ENCODE data around the gene MTCL1.
A peak's percentile ranks its signal among the peaks of the same experiment; 100 is the strongest.

MTCL1 gene

DNA sequence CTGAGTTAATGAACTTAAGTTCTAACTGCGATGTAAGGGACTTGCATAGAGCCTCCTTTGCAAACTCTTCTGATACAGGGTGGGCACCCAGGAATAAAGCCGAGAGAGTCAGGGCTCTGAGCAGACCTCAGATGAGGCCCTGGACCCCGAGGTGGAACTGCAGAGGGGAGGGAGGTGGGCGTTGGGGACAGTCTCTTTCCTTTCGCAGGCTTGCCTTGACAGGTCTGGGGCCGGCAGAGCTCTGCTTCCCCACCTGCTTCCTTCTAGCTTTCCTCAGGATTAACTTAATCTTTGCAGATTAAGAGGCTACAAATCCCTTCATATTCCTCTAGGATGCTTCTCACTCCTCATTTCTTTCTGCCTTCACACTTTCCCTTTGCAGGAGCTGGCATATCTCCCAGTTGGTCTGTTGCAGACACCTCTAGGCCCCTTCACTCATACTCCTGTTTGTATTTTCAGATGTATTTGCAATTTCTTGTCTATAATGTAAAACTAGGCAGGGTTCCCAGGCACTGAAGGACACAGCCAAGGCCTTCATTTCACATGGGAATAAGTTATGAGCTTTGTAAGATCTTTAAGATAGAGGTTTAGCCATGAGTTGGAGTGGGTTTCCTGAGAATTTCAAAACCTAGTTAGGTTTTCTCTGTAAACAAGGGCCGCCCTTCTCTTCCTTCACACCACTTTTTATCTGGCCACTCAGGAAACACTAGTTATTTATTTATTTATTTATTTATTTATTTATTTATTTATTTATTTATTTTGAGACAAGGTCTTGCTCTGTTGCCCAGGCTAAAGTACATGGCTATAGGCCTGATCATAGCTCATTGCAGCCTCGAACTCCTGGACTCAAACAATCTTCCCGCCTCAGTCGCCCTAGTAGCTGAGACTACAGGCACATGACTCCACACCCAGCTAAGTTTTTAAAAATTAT lies 70.9 kb downstream of the MTCL1 start:
- no peak for DNase-seq

DNA sequence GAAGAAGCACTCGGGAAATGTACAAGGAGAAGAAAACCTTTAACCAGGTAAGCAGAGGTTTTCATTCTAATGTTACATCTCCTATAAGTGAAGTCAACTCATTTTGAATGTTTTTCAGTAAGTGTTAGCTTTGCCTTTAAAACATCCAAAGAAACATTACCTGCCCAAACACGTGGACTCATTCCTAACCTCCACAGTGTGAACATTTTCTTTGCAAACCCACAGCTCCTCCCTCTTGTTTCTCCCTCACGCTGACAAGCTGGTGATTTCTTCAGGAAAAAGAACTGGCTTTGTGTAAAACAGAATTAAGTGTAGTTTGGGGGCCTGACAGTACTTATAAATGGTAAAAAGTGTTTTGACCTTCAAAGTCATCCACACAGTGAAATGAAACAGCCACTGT lies 72.5 kb downstream of the MTCL1 start:
- DNase-seq: no peak

DNA sequence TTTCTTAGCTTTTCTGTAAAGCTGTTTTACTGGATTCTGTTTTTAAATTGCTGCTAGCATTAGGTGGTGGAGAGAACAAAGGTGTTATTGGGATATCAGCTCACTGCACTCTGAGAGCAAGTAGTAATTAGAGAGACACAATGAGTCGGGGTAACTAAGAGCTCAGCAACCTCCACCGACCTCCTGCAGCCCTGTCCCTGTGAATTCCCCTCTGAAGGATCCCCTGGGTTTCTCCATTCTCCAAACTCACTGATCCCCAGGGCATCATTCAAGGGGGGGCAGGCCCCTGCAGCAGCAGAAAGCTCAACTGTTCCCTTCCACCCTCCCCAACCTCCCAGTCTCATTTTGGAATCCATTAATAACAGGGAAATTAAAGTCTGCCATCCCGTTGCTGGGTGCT lies 73.0 kb downstream of the MTCL1 start:
- no peak for DNase-seq

DNA sequence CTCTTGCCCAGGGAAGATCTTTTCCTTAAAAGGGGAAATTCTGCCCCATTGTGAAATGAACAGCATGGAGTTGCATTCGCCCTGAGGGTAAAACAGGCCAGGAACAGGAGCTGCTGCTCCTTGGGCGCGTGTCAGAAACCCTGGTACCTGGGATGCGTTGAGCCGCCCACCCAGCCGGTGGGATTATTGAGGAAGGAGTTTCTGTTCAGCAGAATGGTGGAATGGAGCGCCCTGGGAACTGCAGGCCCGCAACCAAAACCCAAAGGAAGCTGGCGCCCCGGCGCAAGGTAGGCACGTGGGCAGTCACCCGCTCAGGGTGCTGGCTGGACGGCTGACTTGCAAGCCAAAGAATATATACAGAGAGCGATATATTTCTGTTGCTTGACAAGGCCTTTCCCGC lies 73.5 kb downstream of the MTCL1 start:
- no peak for DNase-seq

DNA sequence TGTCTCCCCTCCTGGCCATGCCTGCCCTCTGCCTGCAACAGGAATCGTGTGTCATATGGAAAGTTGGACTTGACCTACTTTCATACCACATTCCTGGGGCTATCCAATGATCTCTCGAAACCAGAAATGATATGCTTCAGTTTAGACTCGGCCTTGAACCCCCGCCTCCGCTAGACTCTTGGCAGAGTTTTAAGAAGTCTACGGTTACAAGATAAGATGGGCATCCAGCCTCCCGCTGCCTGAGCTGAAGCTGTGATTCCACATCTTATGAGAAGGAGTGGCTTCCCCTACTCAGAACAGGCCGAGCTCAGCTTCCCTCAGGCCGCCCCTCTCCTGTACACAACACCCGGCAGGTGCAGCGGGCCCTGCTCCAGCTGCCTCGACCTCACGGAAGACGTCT lies 73.9 kb downstream of the MTCL1 start:
- DNase-seq: no peak

DNA sequence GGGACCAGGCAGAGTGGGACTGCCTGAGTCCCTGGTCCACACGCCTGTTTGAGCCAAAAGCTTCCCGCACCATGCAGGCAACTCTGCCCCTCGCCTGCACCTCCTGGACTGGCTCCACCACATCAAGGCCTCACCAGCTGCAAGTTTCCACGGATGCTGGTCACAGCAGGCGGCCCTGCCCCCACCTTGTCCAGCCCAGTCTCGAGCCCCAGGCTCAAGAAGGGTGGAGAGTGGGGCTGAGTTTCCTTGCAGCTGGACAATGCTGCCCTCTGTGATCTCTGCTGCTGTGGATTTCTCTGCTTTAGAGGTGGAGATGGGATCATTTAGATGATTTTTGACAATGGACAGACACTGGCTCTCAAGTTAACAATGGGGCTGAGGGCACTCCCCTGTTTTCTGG lies 74.9 kb downstream of the MTCL1 start:
- DNase-seq: no peak

DNA sequence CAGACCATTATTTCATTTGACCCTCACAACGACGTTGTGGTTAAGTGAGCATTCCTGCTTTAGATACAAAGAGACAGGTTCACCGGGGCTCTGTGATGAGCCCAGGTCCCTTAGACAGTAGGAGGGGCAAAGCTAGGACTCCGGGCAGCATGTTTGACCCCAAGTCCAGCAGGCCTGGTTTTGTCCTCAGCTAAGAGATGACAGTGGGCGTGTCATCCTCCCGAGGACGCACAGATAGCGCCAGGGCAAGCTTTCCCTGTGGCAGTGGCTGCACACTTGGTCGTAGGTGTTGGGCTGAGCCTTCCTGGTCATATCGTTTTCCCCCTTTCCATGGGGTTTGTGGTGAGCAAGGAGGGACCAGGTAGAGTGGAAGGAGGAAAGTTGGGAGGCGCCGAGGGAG lies 76.3 kb downstream of the MTCL1 start:
- no peak for DNase-seq

DNA sequence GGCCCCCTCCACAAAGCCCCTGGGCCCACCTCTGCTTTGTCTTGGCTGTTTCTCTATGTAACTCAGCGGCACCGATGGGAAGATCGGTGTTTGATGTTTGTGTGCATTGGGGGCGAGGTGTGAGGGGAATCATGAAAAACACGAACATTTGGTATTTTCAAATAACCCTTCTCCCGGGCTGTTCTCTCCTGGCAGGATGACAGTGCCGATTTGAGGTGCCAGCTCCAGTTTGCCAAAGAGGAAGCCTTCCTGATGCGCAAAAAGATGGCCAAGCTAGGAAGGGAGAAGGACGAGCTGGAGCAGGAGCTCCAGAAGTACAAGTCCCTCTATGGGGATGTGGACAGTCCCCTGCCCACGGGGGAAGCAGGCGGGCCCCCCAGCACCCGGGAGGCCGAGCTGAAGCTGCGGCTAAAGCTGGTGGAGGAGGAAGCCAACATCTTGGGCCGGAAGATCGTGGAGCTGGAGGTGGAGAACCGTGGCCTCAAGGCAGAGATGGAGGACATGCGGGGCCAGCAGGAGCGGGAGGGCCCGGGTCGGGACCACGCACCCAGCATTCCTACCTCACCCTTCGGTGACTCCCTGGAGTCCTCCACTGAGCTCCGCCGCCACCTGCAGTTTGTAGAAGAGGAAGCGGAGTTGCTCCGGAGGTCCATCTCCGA lies 78.1 kb downstream of the MTCL1 start:
- DNase-seq: no peak

DNA sequence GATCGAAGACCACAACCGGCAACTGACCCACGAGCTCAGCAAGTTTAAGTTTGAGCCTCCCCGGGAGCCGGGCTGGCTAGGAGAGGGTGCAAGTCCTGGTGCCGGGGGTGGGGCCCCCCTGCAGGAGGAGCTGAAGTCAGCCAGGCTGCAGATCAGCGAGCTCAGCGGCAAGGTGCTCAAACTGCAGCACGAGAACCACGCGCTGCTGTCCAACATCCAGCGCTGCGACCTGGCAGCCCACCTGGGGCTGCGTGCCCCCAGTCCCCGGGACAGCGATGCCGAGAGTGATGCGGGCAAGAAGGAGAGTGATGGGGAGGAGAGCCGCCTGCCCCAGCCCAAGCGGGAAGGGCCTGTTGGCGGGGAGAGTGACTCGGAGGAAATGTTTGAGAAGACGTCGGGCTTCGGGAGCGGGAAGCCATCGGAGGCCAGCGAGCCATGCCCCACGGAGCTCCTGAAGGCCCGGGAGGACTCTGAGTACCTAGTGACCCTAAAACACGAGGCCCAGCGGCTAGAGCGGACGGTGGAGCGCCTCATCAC lies 78.7 kb downstream of the MTCL1 start:
- no peak for DNase-seq

DNA sequence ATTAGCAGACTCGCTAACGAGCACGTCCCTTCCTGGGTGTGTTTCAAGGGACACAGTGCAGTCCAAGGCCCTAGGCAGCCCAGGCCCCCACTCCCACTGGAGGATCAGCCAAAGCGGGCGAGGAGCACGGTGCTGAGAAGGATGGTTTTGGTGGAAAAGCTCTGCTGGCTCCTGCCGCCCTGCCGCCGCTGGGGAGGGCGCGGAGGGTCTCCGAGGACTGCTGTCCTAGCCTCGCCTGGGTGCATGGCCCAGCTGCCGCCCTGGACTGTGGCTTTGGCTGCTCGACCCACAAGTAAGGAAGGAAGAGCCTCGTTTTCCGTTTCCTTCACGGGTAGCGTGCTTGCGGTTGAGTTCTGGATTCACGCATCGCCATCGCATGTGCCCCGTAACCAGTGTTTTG lies 79.9 kb downstream of the MTCL1 start:
- no peak for DNase-seq

DNA sequence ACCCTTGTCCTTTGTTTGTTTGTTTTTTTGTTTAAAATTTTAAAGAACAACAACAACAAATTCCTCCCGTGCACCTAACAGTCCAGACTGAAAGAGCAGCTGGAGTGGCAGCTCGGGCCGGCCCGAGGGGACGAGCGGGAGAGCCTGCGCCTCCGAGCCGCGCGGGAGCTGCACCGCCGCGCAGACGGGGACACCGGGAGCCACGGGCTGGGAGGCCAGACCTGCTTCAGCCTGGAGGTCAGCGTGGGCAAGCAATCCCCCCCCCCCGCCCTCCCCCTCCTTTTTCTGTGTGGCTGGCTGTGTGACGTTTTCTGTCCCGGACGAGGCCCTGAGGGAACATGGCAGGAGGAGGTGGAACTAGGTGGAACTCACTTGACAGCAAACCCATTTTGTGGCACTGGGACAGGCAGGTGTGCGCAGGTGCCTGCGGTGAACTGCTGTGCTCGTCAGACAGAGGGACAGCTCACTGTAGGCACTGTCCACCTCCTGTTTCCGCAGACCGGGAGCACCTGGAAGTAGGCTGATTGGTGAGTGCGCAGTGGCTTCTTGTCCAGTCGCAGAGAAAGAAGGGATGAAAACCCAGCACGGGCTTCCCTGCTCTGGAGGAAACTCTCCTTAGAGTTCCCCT lies 80.6 kb downstream of the MTCL1 start:
- no peak for DNase-seq

DNA sequence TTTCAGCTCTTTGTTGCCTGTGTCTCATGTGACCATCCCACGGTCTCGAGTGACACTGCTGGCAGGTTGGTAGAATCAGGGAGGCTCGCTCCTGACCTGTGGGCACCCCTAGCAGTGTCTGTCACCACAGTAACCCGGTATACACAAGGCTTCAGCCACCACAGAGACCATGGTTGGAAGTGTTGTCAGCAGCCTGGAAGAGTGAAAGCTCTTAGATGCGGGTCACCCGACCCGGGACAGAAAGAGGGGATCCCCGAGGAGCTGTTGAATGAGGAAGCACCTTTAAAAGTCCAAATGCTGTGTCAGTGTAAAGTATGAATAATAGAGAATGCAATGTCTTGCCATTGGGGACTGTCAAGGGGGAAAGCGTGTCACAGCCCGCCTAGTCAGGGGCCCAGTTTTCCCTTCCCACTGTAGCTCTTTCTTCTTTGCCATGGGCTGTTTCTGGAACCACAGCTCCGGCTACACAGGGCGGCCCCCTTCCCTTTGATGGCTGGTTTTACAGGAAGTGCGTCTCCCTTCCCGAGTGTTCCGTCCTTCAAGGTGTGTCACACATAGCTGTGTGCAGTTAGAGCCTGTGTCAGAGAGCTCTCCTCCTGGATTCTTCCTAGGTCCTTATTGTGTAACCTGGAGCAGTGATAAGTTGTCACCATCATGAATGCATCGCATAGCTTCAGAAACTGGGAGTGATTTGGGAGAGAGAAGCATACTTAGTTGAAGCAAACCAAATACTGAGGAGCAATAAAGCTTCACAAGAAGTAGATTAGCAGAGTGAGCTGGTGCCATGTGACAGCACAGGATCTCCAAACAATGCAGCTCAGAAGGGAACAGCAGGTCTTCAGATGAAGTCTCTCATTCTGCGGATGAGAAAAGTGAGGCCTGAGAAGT lies 81.4 kb downstream of the MTCL1 start:
- DNase-seq: no peak

DNA sequence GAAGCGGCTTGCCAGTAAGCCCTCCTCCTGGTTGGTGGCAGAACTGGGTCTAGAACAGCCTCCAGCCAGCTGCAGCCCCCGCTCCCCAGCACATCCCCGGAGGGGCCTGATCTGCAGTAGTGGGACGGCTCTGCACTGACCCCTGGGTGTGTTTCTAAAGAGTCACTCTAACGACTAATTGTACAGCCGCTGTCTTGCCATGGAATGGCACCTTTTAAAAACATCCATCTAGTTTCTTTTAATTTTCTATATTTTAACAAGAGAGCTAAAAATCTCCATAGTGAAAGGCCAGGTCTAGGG lies 82.0 kb downstream of the MTCL1 start:
- DNase-seq: no peak

DNA sequence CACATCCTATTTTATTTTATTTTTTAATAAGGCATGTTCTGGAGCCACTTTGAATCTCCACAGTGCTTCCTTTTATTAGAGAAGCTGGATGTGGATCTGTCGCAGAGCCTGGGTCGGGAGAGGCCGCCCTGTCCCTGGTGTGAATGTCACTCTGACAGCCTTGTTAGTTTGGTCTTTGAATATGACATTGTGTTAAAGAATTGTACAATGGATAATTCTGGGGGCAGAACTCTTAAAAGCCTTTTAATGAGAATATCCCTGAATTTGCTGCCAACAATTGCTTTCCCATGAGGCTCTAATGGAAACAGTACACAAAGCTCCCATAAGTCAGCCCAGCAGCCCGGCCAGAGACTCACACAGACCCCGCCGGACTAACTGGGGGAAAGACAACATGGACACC lies 82.4 kb downstream of the MTCL1 start:
- DNase-seq: no peak

DNA sequence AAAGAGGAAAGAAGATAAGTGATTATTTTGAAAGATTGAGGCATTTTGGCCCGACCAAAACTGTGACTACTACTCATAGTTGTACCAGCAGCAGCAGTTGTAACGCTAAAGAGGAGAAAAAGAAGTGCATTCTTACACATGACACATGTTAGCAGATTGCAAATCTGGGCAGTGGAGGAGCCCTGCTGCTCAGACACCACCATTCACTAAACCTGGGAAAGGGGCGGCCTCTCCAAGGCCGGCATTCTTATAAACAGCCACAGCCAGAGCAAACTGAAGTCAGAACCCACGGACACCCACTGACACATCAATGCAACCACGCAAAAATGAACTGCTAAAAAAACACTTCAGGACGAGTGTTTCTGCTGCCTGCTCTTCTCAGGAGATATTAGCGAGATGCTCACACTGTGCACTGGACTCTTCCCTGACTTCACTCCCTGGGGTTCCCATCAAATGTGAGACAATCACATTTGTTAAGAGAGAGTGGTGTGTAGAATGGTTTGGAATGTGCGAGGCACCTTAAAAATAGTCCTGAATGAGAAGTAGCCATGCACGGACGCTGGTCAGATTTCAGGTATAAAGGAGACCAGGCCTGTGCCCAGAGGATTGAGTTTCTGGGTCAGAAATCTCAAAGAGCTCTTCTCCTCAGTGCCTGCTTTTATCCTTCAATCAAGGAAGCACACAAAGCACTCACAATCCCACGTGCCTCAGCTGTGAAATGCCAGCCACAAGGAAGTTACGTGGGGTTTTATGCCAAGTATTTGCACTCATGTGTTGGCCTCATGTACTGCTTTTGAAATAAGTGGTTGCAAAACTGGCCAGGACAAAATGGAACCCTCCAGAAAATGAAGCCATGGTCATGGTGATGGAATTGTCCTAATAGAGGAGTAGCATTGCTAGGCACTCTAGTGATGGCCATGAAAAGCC lies 83.4 kb downstream of the MTCL1 start:
- no peak for DNase-seq

DNA sequence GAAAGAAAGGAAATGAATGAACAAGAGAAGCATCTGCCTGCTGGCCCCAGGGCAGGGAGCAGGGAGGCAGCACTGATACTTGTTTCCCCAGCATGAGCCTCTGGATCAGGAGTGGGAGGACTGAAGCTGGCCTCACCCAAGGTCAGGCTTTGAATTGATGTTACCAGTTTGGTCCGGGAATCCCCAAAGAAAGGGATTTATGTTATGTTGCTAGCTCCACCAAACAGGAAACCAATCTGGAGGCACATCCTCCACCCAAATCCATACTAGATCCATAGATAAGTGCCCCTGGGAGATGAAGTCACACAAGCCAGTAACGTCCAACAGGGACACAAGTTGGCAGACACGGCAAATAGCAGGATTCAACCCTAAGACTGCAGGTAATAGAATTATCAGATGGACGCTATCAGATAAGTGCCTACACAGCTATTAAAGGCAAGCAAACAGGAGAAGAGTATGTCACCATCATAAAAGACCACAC lies 85.9 kb downstream of the MTCL1 start:
- no peak for DNase-seq

DNA sequence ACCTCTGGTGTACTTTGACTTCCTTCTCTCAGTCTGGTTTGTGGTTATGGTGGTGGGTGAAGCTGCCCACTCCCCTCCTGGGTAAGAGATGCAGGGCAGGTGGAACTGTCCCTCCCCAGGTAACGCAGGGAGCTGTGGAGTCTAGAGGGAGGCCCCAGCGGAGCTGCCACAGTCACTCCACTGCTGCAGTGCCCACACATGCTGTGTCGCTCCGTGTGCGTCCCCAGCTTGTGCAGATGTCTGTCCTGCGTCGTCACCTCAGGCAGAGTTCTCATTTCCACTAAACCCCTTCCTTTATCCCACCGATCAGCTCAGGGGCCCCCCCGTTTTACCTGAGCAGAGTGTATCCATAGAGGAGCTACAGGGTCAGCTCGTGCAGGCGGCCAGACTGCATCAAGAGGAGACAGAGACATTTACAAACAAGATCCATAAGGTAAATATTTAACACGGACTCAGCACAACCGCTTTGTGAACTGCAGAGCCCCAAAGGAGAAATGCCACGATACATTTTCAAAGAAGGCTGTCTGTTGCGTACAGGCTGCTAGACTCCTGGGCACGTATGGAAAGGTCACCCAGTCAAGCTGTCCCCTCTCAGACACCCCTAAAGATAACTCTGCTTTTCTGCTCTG lies 87.4 kb downstream of the MTCL1 start:
- no peak for DNase-seq

DNA sequence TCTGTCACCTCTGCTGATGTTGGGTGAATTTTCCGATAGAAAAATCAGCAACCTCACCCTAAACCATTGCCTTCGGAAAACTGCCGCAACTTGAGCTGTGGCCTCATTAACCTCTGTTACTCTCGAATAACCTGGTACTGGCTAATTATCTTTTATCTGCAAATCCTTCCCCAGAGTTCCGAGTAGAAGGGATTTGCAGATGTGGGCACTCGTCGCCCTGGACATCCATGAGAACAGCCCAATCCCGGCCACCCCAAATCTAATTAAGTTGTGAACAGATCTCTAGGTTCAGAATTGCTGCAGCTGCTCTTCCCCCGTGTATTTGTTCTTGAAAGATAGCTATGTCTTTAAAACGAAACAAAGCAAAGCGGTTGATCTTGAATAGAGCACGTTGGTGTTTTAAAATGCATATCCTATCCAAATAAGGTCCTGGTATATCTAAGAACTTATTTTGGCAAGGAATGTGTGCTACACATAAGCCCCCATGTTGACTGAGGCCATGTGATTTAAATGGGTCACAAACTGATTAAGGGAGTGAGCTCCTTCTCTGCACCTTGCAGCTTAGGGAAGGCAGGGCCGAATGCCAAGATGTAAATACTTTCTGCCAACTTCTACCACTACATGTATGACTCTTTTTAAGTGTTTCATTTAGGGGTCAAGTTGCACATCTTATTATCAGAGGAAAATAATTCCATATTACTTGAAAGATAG lies 88.2 kb downstream of the MTCL1 start:
- DNase-seq: no peak

DNA sequence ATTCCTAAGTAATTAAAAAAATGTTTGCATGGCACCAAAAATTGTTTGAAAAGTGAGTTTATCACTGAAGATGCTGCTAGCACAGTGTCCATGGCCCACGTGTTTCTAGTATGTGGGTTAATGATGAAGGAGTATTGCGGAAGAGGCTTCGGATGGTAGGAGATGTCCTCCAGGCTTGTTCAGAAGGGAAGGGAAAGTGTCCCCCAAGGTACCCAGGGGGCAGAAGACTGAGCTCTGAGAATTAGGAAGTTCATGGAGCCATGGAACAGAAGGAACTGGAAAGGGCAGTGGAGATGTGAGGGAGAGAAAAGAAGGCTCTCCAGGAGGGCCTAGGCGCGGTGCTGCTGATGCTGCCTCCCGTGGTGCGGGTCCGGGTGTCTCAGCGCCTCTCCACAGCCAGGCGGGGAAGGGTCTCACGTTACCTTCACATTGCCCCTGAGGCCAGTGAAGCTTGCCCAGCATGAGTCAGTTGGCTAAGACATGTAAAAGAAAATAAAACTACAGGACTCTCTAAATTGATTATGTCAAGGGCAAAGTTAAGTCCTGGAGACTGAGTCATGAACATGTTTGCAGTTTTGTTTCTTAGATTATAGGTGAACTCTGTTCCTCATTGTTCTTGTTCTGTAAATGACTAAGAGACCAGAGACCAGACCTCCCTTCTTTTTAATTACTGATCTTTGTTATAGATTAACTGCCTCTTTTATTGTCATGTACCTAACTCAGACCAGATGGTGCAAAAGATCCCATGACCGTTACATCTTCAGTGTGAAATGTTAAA lies 89.0 kb downstream of the MTCL1 start:
- peak; percentile 36 for DNase-seq

DNA sequence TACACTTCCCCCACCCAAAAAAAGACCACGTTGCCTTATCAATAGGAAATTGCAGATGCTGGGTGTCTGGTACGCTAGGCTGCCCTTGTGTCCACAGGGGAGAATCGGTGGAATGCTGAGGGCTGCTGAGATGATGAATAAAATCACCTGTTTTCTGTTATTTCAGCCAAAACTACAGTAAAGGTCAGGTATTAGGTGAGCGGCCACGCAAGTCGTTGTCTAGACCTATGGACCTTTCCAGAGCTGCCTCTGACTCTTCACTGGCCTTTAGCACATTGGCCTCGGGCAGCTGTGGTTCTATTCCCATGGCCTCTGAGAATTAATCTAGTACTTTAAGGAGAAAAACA lies 89.6 kb downstream of the MTCL1 start:
- no peak for DNase-seq
